Left colon (tissue), 2 donors: Measurements from ENCODE around the gene FAM120A. TPM values are rescaled to one million over a fixed set of nuclear protein-coding genes. Genes with fewer than 3 reads are reported as not detected.
"Not testable (repeated sequence)": the region's sequence is repeated elsewhere in the genome, so short reads cannot be mapped to it uniquely, and the experiment has no call there.

ENCODE experiments used
- ATAC-seq: fragments of 200-7000 bp; cut with Tn5 transposase; one replicate; pipeline ENCODE4 v1.9.1; 2020; ENCODE audit warnings: mild to moderate bottlenecking, moderate library complexity
- DNase-seq, 2 donors: peaks; one replicate each; pipeline ENCODE4 v3.0.0-alpha.2; 2020
- intact Hi-C, 2 donors: fragments of 100-400 bp; cut with DNase I in 1 of 2; cut with micrococcal nuclease in 1 of 2; formaldehyde crosslinking; loops; one replicate each; pipeline versions ENCODE4 v1.11.2 to v1.14.0; 2022; cut with DNase I, micrococcal nuclease
- total RNA-seq, 2 donors: library from RNA; stranded (reverse); fragmentation: NEBNext Ultra II Directional; extraction: Animal tissue kit (Norgen Biotek cat#: 25700); gene quantifications; one replicate each; pipeline ENCODE4 v1.2.1, GENCODE V29; 2021
- donor health status: DM: no; HTN: no; CAD: no.
- donor health status: DM: yes; HTN: yes; CAD: no.

The FAM120A gene
- total RNA-seq, 2 donors from 2014 or later = 179 to 214 TPM

DNA sequence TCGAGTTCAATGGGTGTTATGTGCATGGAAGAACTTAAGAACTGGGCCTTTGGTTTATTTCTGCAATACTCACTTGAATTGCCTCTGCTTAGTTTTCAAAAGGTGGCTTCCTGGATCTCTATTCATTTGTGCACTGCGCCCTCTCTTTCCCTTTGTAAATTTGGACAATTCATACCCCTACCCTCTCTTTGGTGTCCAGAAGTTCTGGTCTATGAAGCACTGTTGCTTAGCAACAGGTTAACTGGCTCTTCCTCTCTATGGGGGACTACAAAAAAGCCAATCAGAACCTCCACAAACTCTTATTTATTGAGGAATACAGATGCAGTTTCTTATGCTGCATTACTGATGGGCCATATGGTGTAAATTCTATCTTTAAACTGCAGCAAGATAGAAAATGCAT, 13.5 kb upstream of the FAM120A start:
- intact Hi-C loops = no loop called here
- no peak for DNase-seq
- no peak for ATAC-seq

DNA sequence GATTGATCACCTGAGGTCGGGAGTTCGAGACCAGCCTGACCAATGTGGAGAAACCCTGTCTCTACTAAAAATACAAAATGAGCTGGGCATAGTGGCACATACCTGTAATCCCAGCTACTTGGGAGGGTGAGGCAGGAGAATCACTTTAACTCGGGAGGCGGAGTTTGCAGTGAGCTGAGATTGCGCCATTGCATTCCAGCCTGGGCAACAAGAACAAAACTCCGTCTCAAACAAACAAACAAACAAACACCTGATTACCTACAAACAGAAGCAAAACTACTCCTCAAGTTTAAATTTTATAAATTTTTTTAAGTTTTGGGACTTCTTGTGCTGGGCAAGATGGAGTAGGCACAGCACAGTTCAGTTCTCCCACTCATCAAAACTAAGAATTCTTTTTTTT, 12.2 kb upstream of the FAM120A start:
- intact Hi-C loops, ATAC-seq, DNase-seq: not testable (repeated sequence)

DNA sequence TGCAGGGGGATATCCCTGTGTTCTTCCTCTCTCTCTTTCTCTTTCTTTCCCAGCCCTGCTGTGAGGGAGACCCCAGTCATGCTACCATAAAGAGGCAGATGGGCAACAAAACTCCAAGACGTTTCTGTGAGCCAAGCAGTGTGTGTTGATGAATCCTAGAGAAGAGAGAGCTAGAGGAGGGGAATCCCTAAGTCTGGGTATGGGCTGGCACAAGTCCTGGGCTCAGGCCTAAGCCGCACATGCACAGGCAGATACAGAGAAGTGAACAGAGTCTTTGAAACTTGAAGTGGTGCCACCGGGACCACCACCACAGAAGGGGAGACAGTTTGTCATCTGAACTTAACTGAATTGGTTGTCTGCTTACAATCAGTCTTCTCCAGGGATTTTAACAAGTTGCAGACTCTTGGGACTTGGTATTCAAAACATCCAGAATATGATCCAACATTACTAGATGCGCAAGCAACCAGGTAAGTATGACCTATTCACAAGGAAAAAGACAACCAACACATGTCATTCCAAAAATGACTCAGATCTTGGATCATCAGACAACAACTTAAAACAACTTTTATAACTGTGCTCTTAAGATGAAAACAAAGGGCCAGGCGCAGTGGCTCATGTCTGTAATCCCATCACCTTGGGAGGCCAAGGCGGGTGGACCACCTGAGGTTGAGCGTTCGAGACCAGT, 10.4 kb upstream of the FAM120A start:
- no peak for ATAC-seq
- intact Hi-C loops = no loop called here
- DNase-seq = no peak

DNA sequence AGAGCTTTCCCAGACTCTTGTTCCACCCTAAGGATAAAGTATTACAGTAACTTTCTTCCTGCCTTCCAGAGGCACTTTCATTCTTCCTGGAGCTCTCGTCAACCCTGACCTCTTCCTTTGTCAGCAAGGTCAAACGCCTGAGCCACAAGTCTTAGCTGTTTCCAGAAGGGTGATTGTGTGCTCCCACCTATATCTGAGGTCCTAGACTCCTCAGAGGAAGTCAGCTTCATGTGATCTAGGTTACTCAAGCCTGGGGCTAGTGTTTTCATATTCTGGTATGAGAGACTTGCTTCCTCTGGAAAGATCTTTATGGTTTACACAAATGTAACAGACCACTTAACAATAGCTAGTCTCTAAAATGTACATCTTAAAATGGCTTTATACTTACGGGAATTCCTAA, 5.4 kb upstream of the FAM120A start:
- intact Hi-C loops = no loop called here
- no peak for ATAC-seq
- DNase-seq = no peak

DNA sequence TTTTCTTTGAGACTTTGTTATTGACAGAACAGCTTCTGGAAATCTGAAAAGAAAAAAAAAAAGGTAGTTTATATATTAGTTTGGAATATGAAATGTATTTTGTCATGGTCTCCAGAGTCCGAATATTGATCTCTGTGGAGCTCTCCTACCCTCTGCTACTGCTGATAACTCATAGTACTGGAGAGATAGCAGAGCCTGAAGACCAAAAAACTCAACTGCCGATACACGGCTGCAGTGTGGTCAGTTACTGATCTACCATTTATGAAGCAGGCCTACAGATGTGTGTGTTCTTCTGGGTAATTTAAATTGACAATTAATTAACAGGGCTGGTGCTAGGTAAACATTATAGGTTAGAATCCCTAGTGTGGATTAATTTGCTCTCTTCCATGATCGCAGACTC, 3.8 kb upstream of the FAM120A start:
- no peak for DNase-seq
- ATAC-seq = no peak
- intact Hi-C loops = no loop called here

DNA sequence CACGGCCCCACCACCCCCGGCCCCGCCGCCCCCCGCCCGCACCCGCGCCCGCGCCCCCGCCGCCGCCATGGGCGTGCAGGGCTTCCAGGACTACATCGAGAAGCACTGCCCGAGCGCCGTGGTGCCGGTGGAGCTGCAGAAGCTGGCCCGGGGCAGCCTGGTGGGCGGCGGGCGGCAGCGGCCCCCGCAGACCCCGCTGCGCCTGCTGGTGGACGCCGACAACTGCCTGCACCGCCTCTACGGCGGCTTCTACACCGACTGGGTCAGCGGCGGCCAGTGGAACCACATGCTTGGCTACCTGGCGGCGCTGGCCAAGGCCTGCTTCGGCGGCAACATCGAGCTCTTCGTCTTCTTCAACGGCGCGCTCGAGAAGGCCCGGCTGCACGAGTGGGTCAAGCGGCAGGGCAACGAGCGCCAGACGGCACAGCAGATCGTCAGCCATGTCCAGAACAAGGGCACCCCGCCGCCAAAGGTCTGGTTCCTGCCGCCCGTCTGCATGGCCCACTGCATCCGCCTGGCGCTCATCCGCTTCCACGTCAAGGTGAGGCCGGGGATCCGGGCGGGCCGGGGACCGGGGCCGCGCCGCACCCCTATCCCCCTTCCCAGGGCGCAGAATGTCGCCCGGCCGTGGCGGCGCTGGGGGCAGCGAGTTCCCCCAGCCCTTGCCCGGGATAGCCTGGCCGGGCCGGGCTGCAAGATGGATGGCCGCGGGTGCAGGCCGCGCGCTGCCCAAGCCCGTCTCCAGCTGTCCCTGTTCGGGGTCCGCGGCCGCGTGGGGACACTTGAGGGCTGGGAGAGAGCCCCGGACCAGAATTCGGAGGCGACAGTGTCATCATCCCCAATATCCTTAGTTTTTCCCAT, 594 bp downstream of the FAM120A start:
- ATAC-seq = peak; percentile 7
- intact Hi-C loops = loop anchor here in 1 of 2 donors (5.0 to 10.0 kb wide), 2 partner anchors 53 to 115 kb away; no protein-coding TSS in a partner anchor

DNA sequence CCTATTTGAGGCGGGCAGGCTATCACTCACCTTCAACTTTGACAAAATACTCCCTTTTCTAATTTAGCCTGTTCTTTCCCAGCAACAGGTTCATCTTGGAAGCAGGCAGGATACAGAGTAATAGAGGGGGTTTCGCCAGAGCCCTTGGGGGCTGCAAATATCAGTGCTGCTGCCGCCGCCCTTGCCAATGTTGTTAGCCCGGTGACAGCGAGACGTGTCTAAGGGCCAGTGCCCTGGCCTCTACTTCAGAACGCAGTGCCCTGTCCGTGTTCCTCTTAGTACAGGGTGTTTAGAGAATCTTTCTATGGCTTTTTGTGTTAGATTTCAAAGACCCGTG, 1.2 kb downstream of the FAM120A start:
- ATAC-seq (peak; percentile 14), DNase-seq (peak in 1 of 2 donors; percentile 50)
- intact Hi-C loops = loop anchor here in 1 of 2 donors (5.0 to 10.0 kb wide), 2 partner anchors 52 to 115 kb away; no protein-coding TSS in a partner anchor

More for the DNA sequence above, 594 bp downstream of the FAM120A start:
- peak; percentile 47 to 69 for DNase-seq

DNA sequence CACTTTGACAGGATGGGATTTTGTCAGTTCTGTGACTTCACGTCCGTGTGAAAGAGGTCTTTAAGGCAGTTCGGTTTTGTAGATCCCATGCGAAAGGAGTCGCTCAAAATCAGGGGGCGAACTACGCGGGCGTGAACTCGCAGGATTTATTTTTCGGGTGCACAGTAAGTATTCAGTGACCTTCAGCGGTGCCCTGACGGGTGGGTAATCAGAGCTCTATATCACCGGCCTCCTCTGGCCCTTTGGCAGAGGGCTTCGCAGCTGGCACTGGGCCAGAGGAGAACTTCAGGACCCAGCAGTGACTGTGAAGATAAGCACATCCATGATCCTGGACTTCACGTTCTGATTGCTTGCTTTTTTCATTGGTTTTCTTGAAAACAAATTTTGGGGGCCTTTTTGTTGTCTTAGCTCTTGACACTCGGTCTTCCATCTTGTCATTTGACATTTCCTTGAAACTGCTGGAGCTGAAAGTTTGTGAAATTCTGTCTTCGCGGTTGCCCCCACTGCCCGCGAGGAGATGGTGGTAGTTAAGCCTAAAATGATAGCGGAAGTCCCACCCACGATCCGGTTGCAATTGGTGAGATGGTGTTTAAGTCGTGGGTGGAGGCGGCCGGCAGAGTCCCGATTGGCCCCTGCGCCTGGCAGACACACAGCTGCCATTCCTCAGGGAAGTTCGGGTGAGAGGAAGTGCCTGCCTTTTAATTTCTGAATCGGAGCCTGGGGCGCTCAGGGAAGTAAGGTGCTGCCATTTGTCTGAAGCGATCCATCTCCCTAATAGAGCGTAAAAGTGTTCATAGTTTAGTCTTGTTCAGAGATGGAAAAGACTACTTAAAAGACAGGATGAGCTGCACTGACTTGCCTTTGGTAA, 1.8 kb downstream of the FAM120A start, which contains the start of gene FAM120AOS:
Gene FAM120AOS, minus strand, starts transcription at position 535 of the 868 bp plus-strand sequence. CDS start 872 bp downstream, outside the sequence.
- DNase-seq (peak; percentile 92 to 95), ATAC-seq (peak; percentile 70)
- intact Hi-C loops = loop anchor here in 1 of 2 donors (5.0 to 10.0 kb wide), 2 partner anchors 52 to 114 kb away; no protein-coding TSS in a partner anchor

DNA sequence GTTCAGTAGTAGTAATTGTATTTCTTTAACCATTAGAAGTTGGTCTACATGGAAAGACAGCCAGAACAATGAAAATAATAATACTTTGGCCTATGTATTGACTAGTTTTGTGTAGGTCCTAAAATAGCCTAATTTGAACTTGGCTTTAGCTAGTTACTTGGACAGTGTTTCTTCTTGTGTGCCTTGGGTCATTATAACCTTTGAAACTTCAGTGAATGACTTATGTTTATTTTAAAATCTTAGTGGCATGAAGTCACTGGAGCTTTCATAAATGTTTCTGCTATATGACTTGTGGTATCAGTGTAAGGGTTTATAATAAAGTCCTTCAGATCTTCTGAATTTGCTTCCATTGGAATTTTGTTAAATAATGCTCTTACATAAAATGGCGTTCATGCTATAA, 4.5 kb downstream of the FAM120A start:
- ATAC-seq = peak; percentile 14
- intact Hi-C loops = loop anchor here in 1 of 2 donors (10.0 kb wide), 1 partner anchor 49 kb away; no protein-coding TSS in a partner anchor
- DNase-seq = no peak

DNA sequence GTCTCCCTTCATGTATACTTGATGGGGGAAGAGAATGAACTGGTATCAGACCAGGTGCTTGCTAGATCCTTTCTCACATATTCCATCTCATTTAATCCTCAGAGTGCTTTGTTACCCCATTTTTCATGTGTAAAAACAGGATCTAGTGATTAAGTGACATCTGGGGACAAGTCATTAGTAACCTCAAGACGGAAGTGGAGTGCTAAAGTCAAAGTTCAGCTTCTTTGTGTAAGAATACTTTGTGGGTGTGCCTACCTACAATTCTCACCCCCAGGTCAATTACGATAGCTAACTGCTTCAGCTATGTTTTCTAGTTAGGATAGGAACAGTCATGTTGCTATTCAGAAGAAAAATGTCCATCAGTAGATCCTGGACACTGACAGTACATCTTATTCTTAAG, 5.0 kb downstream of the FAM120A start:
- intact Hi-C loops = loop anchor here in 1 of 2 donors (10.0 kb wide), 1 partner anchor 48 kb away; no protein-coding TSS in a partner anchor
- ATAC-seq (peak; percentile 56), DNase-seq (no peak)

DNA sequence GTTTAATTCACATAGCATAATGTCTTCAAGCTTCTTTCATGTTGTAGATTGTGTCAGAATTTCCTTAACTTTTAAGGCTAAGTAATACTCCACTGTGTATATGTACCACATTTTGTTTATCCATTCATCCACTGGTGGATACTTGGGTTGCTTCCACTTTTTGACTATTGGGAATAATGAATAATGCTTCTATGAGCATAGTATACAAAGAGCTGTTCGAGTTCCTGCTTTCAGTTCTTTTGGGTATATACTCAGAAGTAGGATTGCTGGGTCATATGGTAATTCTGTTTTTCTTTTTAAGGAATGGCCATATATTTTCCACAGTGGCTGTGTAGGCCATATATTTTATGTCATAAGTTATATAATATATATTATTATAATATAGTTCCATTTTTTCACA, 5.5 kb downstream of the FAM120A start:
- no peak for DNase-seq
- no peak for ATAC-seq
- intact Hi-C loops = loop anchor here in 1 of 2 donors (10.0 kb wide), 1 partner anchor 48 kb away; no protein-coding TSS in a partner anchor

DNA sequence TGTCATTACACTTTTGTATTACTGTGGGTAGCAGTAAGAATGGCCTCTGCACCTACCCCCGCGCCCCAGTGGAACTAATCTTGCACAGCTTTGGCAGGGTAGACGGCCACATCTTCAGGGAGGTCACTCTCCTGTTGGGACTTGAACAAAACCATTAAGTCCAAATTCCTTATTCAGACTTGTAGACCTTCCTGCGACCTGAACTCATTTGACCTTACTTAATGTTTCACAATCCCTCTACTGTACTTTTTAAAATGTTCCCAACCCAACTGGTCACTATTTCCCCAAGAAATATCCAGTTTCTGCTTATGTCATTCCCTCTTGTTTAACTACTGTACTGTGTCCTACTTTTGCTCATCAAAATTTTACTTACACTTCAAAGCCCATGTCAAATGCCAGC, 7.2 kb downstream of the FAM120A start:
- intact Hi-C loops = loop anchor here in 1 of 2 donors (10.0 kb wide), 1 partner anchor 46 kb away; no protein-coding TSS in a partner anchor
- ATAC-seq = no peak
- no peak for DNase-seq

DNA sequence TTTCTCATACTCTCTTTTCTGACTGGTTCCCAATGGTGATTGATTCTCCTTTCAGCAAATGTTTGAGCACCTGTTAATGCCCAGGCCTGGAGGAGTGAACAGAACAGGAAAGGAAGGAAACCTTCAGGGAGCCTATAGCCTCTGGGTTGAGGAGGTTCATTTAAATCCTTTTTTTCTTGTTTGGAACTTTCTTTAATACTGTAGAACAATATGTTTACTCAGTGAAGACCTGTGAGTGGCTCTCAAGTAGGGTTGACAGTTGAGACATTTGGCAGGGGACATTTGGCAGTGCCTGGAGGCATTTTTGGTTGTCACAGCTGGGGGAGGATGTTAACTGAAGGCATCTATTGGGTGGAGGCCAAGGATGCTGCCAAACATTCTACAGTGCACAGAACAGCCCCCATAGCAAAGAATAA, 8.0 kb downstream of the FAM120A start:
- DNase-seq (no peak), ATAC-seq (no peak)
- intact Hi-C loops = loop anchor here in 1 of 2 donors (10.0 kb wide), 1 partner anchor 45 kb away; no protein-coding TSS in a partner anchor

DNA sequence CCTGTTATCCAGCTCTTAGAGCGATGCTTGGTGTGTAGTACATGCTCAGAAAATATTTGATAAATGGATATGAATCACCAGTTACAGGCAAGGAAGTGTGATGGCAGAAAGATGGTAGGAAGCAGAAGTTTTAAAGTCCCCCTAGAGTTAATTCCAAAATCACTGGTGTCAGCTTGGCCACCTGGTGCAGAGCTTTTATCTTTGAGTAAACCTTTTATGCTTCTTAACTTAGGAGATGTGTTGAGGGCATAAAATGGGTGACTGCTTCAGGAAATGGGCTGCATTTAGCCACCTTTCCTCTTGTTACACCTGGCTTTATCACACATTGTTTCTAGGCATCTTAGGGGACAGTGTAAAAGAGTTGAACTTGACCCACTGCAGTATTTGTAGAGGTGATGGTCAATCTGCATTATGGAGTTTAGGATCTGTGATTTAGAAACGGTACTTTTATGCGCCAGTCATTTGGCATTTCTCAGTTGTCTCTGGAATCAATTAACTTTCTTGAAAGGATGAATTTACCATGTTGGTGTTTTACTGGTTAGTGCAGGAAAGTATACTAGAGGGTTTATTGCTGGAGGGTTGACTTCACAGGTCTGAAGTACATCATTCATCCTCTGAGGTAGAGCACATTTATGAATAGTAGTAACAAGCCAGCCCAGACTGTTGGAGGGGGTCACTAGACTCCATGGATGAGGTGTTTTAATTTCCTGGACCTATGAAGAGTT, 9.4 kb downstream of the FAM120A start:
- intact Hi-C loops = no loop called here

DNA sequence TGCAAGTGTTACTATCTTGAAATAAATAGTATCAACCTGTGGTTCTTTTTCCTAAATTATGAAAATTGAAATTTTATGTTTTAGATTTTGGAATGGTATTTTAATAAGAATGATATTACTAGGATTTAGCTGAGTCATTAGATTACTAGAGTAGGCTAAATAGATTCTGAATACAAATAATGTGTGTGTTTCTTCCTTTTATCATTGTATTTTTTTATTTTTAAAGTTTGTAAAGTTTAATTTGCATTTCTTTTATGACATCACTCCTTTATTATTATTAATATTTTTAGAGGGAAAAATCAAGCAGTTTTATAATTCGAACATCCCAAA, 9.9 kb downstream of the FAM120A start:
- DNase-seq = no peak
- no peak for ATAC-seq
- intact Hi-C loops = no loop called here

More for the DNA sequence above, 9.4 kb downstream of the FAM120A start:
- peak; percentile 53 for ATAC-seq
- DNase-seq = no peak

DNA sequence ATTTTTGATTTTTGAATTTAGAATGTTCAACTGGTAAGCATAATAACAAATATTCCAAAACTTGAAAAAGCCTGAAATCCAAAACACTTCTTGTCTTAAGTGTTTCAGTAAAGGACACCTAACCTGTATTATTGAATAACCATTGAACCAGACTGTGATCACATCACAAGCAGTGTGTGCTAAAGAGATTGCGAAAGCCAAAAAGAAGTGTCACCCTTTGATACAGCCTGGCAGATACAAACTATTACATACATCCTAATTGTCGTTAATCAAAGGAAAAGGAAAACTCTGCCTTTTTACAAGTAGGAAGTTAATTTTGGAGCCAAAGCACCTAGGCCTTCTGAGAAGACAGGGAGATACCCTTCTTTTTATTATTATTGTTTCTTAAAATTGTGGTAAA, 10.3 kb downstream of the FAM120A start:
- DNase-seq (no peak), ATAC-seq (no peak)
- intact Hi-C loops = no loop called here

DNA sequence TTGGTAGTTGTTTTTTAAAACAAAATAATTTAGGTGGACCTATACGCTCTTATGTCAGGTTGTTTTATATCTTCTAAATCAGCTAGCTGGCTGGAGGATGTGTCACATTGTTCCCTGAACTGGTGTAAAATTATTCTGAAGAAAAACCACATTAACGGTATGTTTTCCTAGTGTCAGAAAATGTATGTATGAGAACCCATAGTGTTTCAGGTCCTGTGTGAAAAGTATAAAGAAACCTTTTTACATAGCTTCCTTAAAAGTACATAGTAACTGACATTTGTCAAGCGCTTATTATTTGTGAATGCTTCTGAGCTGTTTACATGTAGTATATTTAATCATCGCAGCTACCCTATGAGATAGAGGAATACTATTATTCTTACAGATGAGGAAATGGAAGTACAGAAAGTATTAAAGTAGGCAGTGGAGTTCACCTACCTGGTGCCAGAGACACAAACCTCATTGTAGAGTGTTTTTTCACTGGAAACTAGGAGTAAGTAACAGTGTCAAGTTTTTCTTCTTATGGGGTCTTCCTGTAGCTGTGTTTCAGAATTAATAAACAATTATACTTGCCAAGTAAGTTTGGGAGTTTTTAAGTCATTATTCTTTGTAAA, 12.3 kb downstream of the FAM120A start:
- no peak for DNase-seq
- intact Hi-C loops = no loop called here

DNA sequence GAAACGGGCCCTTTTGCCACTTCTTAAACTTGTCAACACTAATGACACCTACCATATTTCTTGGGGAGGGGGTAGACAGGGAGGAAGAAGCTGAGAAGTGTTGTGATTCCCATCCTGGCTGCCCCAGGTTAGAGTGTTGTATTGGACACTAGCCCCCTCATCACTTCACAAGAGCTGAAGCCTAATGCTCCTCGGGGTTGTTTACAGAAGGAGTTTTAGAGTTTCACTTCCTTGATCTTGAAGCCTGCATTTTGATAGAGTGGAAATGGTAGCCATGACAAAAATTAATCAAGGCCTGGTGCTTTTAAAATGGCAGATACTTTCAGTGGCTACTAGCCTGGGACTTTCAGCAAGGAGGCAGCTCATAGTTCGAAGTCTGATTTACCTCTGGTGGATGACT, 12.9 kb downstream of the FAM120A start:
- DNase-seq = no peak
- intact Hi-C loops = no loop called here

More for the DNA sequence above, 12.3 kb downstream of the FAM120A start:
- ATAC-seq = no peak

More for the DNA sequence above, 12.9 kb downstream of the FAM120A start:
- ATAC-seq = no peak
